Measurements from ENCODE around the gene NR6A1. TPM values are rescaled to one million over a fixed set of nuclear protein-coding genes. Genes with fewer than 3 reads are reported as not detected.

The NR6A1 gene
- total RNA-seq, 1 experiment from 2014 or later = 99.3 TPM

GRCh38 chr9:124569942-124570341 is 201.2 kb downstream of the NR6A1 start:
- H3K56ac ChIP-seq (ENCODE audit: insufficient read length, low read depth, low read length) = no peak overlapping the region
- no peaks in the 10 kb centered on the region for H3K79me1 ChIP-seq (ENCODE audit: insufficient read depth, low read depth, low read length, poor library complexity, severe bottlenecking)
- no peaks in the 10 kb centered on the region for H4K20me1 ChIP-seq (ENCODE audit: control insufficient read depth, insufficient read depth, insufficient read length)
- no peak overlapping the region for H2AFZ ChIP-seq (ENCODE audit: low read length)
- no peak overlapping the region for H2BK12ac ChIP-seq (ENCODE audit: insufficient read length, low read depth, low read length)
- H3K4me1 ChIP-seq (ENCODE audit: insufficient read depth, low read length) = peaks cover 13% of the 10 kb centered on the region; the same call in 1 of the 2 replicates
- H3K4ac ChIP-seq (ENCODE audit: low read depth, low read length) = no peak overlapping the region
- peak overlapping the region; percentile 62 for H3K27ac ChIP-seq (ENCODE audit: insufficient read length, low read depth, low read length)
- no peak overlapping the region for H3K4me2 ChIP-seq (ENCODE audit: insufficient read depth, insufficient read length, low read length)
- no peak overlapping the region for H4K8ac ChIP-seq (replicated peaks; ENCODE audit: insufficient read length, low read depth, low read length)
- H3K23me2 ChIP-seq (ENCODE audit: insufficient read length, low read depth, low read length, poor library complexity, severe bottlenecking) = no peaks in the 10 kb centered on the region
- H3K27me3 ChIP-seq (ENCODE audit: insufficient read depth, low read length) = no peaks in the 10 kb centered on the region
- Mint-ChIP-seq H3K4me3 (no peak overlapping the region), H3K4me1 (peaks cover 35 to 49% of the 10 kb centered on the region in 2 experiments), H3K27me3 (ENCODE audit: low read depth) (no peaks in the 10 kb centered on the region), H3K27ac (peak overlapping the region; percentile 46 to 95 (median 86); a peak in 5 of 7 replicates), H3K9me3 (no peaks in the 10 kb centered on the region), H3K36me3 (ENCODE audit: insufficient read depth in 1 of 3, low read depth in 3 of 3) (peaks cover 0 to 3% (median 2%) of the 10 kb centered on the region in 3 experiments; a peak in 3 of 7 replicates)
- no peaks in the 10 kb centered on the region for H3K79me2 ChIP-seq (ENCODE audit: insufficient read depth, low read length)
- H3K18ac ChIP-seq (ENCODE audit: insufficient read length, low read depth, low read length) = no peak overlapping the region
- DNase-seq = no peak
- no peak overlapping the region for H4K5ac ChIP-seq (ENCODE audit: insufficient read length, low read depth, low read length)
- no peak overlapping the region for H3K9ac ChIP-seq (ENCODE audit: extremely low read depth, insufficient read length, low read length)
- H2BK20ac ChIP-seq (ENCODE audit: low read depth, low read length, poor library complexity, severe bottlenecking) = no peak overlapping the region
- no peak overlapping the region for H2BK120ac ChIP-seq (ENCODE audit: low read depth, low read length, poor library complexity, severe bottlenecking)
- whole genome bisulfite sequencing (ENCODE audit: extremely low coverage, insufficient read length, low lambda C conversion rate) = no CpG with 5 or more reads among the region's 2 CpGs
- no peak overlapping the region for H2AK5ac ChIP-seq (ENCODE audit: insufficient read length, low read length)
- TF ChIP-seq CTCF (conservative IDR thresholded peaks at IDR 0.05) = no peak
- no peak overlapping the region for H2BK5ac ChIP-seq (ENCODE audit: insufficient read length, low read length)
- no peak overlapping the region for H3T11ph ChIP-seq (ENCODE audit: low read length)
- no peaks in the 10 kb centered on the region for H3K9me3 ChIP-seq (ENCODE audit: control insufficient read depth, low read depth, low read length)
- no peak overlapping the region for H3K14ac ChIP-seq (ENCODE audit: insufficient read depth, low read length)
- H2BK15ac ChIP-seq (ENCODE audit: low read depth, low read length) = no peak overlapping the region
- H3K23ac ChIP-seq (ENCODE audit: insufficient read length, low read depth, low read length) = no peak overlapping the region
- H4K91ac ChIP-seq (ENCODE audit: insufficient read length, low read depth, low read length) = no peak overlapping the region

All from H9 (cell line).